GM19455 (cell line): Measurements from ENCODE around the gene LRP1.

Experiments used
- ATAC-seq: cut with Tn5 transposase; IDR thresholded peaks from one replicate; pipeline ENCODE4 v1.9.1; 2021; ENCODE audit not compliant: unreplicated experiment

LRP1 gene

GRCh38 chr12:57220770-57221168 is 92.5 kb downstream of the LRP1 start:
- no peak for ATAC-seq

DNA sequence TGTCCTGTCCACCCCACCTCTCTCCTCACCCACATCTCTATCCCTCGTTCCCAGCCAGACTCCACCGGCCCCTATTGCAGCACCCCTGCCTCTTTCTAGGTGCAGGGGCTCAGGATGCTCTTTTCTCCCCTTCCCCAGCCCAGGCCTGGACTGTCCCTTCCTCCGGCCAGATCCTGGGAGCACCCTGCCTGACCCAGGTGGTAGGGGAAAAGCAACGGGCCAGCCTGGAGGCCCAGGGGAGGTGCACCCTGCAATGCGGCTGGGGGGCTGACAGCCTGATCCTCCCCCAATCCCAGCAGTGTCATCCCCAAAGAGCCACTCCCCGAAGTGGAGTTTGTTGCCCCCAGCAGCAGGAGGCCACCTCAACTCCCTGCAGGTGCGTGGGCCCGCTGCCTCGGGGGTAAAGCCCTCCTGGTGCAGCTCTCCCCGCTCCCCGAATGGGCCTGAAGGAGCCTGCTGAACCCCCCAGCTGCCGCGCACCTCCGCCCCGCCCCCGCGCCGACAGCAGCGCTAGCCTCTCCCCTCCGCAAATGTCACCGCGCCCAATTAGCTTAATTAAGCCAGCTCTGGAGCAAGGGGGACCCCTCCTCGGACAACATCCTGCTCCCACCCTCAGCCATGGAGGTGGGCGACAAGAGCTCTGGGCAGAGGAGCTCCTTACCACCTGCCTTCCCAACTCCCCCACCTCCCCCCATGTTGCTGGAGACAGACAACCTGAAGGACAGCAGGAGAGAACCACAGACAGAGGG is 93.1 kb downstream of the LRP1 start:
- ATAC-seq, result no peak

- ATAC-seq, result no peak
Measured at GRCh38 chr12:57222286-57223190, 94.3 kb downstream of the LRP1 start.

GRCh38 chr12:57223191-57224165 is 95.2 kb downstream of the LRP1 start:
- ATAC-seq, result no peak

DNA sequence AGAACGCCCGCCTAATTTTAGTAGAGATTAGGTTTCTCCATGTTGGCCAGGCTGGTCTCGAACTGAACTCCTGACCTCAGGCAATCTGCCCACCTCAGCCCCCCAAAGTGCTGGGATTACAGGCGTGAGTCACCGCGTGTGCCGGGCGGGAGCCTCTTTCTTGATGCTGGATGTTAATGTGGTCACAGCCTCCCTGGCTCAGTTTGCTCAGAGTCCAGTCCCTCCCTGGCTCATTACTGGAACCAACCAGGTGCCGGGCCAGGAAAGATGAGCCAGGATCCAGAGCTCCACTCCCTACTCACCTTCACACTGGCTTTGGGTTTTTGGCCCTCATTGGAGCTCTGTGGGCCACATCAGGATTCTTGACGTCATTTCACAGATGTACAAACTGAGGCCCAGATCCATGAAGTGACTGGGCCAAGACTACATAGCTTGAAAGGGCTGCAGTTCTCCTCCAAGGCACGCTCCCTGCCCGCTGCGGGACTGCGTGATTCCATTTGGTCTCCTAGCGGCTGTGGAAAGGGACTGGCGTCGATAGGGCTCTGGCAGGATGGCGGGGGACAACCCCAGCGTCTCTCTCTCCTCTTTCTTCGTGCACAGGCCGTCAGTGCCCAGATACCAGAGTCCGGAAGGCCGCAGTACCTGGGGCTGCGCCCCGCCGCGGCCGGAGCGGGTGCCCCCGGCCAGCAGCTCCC is 96.1 kb downstream of the LRP1 start:
- ATAC-seq, result no peak

GRCh38 chr12:57224973-57225679 is 96.8 kb downstream of the LRP1 start:
- no peak for ATAC-seq

- no peak for ATAC-seq
Measured at GRCh38 chr12:57225680-57226210, 97.5 kb downstream of the LRP1 start.

- ATAC-seq, result no peak
Measured at GRCh38 chr12:57226588-57227314, 98.5 kb downstream of the LRP1 start.

DNA sequence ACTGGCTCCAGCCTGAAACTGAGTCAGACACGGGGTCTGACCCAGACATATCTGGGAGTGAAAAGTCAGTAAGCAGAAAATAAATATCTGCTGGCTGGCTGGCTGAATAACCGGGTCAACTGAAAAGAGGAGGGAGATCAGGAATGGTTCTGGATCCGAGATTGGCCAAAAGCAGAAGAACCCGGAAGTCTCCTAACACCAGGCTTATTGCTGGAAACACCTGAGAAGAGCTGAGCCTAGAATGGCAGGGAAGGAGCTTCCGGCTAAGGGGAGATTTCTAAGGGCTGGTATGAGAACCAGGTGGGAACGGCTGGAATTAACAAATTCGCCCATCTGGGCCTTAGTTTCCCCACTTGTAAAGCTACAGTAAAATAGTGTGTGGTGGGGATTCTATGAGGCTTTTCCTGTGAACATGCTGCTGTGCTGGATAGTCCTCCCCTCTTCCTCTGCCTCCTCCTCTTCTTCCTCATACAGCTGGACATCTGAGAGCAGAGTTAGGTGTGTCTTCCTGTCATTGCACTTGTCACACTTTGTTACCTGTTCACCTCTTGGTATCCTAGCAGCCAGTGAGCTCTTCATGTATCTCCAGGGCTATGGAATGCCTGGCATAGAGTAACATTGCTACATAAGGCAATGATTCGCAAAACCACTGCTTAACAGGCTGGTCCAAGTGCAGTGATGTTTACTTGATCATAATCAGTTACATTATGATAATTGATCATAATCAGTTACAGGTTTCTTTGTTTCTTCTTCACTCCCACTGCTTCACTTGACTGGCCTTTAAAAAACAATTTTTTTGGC is 99.2 kb downstream of the LRP1 start:
- no peak for ATAC-seq

GRCh38 chr12:57229046-57229633 is 100.9 kb downstream of the LRP1 start:
- ATAC-seq, result peak; percentile 8

DNA sequence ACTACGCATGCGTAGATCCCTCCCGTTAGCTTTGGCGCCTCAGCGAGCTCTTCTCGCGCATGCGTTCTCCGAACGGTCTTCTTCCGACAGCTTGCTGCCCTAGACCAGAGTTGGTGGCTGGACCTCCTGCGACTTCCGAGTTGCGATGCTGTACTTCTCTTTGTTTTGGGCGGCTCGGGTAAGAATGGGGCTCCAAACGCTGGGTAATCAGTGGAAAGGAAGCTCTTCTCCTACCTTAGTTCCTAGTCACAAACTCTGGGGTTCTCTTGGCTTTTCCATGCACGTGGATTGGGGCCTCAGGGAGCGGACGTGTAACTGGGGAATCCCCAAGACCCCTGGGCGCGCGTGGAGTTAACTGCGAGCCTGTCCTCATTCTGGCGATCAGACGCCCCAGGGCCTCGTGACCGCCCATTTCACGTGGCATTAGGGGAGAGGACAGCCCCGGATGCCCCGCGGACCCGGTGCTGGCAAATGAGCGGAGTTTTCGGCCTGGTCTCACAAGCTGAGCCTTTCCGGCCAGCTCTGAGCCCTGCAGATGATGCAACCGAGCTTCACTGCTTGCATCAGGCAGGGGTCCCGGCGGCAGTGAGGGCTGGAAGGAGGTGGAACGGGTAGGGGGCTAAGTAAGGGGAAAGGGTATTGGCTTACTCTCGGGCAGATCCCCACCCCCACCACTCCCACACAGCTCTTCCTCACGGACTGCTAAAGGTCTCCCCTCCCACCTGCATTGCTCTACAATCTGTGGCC is 101.5 kb downstream of the LRP1 start, which contains the start of gene SHMT2:
Gene SHMT2 (plus strand): TSS at position 78 of the 747 bp plus-strand sequence. CDS start 68 bp downstream, at position 146.
- ATAC-seq, result peak; percentile 52

DNA sequence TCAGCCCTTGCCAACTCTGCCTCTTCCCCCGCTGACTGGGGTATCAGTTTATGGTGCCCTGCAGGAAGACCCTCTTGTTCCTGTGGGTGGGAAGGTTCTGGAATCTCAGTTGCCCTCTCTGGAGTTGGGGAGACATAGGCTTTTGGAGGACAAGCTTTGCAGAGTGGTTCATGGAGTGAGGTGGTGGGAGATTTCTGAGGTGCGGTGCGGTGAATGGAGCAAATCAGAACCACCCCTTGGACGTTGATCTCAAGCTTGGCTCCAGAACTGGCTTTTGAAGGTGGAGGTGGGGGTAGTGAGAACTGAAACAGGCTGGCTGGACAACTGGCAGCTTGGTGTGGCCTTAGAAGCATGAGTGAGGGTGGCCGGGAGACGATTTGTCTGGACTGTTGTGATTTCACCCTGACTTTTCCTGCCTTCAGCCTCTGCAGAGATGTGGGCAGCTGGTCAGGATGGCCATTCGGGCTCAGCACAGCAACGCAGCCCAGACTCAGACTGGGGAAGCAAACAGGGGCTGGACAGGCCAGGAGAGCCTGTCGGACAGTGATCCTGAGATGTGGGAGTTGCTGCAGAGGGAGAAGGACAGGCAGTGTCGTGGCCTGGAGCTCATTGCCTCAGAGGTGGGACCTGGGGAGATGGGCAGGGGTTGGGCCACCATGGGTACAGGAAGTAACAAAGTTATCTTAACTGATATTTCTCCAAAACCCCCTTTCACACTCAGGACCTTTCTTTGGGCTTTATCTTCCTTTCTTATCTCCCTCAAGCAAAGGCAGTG is 102.3 kb downstream of the LRP1 start:
- no peak for ATAC-seq

- no peak for ATAC-seq
Measured at GRCh38 chr12:57231276-57232021, 103.2 kb downstream of the LRP1 start.

- no peak for ATAC-seq
Measured at GRCh38 chr12:57232156-57232756, 104.0 kb downstream of the LRP1 start.
